ENCODE data around the gene HOXC6. TPM values are rescaled to one million over a fixed set of nuclear protein-coding genes. Genes with fewer than 3 reads are reported as not detected.

The HOXC6 gene
- total and polyA plus RNA-seq, 9 of the 15 experiments (the other 6 are each of a cell fraction or from before 2014, with no cell fraction given): 0.06 to 4.0 (median 1.4) TPM

GRCh38 chr12:53984901-53985691, 43.1 kb upstream of the HOXC6 start, which contains the start of gene HOXC10 (continued):
- TF ChIP-seq ELF1 (tag; IDR thresholded peaks at IDR 0.05): peak; percentile 40; the same call in 1 of the 2 replicates
- no peak for TF ChIP-seq PHF21A (IDR thresholded peaks at IDR 0.05; ENCODE audit: borderline replicate concordance, low read depth)
- TF ChIP-seq, protein P1, sequence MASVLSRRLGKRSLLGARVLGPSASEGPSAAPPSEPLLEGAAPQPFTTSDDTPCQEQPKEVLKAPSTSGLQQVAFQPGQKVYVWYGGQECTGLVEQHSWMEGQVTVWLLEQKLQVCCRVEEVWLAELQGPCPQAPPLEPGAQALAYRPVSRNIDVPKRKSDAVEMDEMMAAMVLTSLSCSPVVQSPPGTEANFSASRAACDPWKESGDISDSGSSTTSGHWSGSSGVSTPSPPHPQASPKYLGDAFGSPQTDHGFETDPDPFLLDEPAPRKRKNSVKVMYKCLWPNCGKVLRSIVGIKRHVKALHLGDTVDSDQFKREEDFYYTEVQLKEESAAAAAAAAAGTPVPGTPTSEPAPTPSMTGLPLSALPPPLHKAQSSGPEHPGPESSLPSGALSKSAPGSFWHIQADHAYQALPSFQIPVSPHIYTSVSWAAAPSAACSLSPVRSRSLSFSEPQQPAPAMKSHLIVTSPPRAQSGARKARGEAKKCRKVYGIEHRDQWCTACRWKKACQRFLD (CRISPR knock-in tag; IDR thresholded peaks at IDR 0.05): 0 out of 2 replicates have a peak, but pooled peaks have one; percentile 39
- TF ChIP-seq, protein P2, sequence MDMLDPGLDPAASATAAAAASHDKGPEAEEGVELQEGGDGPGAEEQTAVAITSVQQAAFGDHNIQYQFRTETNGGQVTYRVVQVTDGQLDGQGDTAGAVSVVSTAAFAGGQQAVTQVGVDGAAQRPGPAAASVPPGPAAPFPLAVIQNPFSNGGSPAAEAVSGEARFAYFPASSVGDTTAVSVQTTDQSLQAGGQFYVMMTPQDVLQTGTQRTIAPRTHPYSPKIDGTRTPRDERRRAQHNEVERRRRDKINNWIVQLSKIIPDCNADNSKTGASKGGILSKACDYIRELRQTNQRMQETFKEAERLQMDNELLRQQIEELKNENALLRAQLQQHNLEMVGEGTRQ (CRISPR knock-in tag; IDR thresholded peaks at IDR 0.05): peak; percentile 87
- no peak for TF ChIP-seq FOXP4 (CRISPR knock-in tag; IDR thresholded peaks at IDR 0.05; ENCODE audit: borderline replicate concordance)
- TF ChIP-seq, protein P3, sequence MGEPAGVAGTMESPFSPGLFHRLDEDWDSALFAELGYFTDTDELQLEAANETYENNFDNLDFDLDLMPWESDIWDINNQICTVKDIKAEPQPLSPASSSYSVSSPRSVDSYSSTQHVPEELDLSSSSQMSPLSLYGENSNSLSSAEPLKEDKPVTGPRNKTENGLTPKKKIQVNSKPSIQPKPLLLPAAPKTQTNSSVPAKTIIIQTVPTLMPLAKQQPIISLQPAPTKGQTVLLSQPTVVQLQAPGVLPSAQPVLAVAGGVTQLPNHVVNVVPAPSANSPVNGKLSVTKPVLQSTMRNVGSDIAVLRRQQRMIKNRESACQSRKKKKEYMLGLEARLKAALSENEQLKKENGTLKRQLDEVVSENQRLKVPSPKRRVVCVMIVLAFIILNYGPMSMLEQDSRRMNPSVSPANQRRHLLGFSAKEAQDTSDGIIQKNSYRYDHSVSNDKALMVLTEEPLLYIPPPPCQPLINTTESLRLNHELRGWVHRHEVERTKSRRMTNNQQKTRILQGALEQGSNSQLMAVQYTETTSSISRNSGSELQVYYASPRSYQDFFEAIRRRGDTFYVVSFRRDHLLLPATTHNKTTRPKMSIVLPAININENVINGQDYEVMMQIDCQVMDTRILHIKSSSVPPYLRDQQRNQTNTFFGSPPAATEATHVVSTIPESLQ (CRISPR knock-in tag; IDR thresholded peaks at IDR 0.05): no peak
- TF ChIP-seq RFX5 (IDR thresholded peaks at IDR 0.05; ENCODE audit: low read depth, low read length): 0 out of 2 replicates have a peak, but pooled peaks have one; percentile 26
- TF ChIP-seq CREB3 (tag; conservative IDR thresholded peaks at IDR 0.05; ENCODE audit: low read depth): no peak
- no peak for TF ChIP-seq ZNF77 (CRISPR knock-in tag; IDR thresholded peaks at IDR 0.05)
- TF ChIP-seq, protein P4, sequence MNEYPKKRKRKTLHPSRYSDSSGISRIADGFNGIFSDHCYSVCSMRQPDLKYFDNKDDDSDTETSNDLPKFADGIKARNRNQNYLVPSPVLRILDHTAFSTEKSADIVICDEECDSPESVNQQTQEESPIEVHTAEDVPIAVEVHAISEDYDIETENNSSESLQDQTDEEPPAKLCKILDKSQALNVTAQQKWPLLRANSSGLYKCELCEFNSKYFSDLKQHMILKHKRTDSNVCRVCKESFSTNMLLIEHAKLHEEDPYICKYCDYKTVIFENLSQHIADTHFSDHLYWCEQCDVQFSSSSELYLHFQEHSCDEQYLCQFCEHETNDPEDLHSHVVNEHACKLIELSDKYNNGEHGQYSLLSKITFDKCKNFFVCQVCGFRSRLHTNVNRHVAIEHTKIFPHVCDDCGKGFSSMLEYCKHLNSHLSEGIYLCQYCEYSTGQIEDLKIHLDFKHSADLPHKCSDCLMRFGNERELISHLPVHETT (CRISPR knock-in tag; conservative IDR thresholded peaks at IDR 0.05 in 1 of 2, IDR thresholded peaks at IDR 0.05 in 1 of 2): 0 out of 4 replicates have a peak, but pooled peaks of 1 of the 2 experiments have one; percentile 29
- peak in 1 of 3 experiments; percentile 37 for TF ChIP-seq YY1 (IDR thresholded peaks at IDR 0.05; ENCODE audit: borderline replicate concordance in 1 of 3, control insufficient read depth in 1 of 3, extremely low read depth in 1 of 3, insufficient read depth in 3 of 3, insufficient read length in 1 of 3, insufficient replicate concordance in 2 of 3, low read depth in 1 of 3, low read length in 2 of 3)
- peak; percentile 64; the same call in 1 of the 2 replicates for TF ChIP-seq LCOR (CRISPR knock-in tag; IDR thresholded peaks at IDR 0.05)
- no peak for TF ChIP-seq TBP (optimal IDR thresholded peaks at IDR 0.05; ENCODE audit: low read depth, low read length)
